ENCODE data around the gene MLLT6. TPM values are rescaled to one million over a fixed set of nuclear protein-coding genes. Genes with fewer than 3 reads are reported as not detected.
"Not testable (repeated sequence)": the region's sequence is repeated elsewhere in the genome, so short reads cannot be mapped to it uniquely, and the experiment has no call there.

Gene MLLT6
- total RNA-seq, 1 donor from 2014 or later: 71.9 TPM

DNA sequence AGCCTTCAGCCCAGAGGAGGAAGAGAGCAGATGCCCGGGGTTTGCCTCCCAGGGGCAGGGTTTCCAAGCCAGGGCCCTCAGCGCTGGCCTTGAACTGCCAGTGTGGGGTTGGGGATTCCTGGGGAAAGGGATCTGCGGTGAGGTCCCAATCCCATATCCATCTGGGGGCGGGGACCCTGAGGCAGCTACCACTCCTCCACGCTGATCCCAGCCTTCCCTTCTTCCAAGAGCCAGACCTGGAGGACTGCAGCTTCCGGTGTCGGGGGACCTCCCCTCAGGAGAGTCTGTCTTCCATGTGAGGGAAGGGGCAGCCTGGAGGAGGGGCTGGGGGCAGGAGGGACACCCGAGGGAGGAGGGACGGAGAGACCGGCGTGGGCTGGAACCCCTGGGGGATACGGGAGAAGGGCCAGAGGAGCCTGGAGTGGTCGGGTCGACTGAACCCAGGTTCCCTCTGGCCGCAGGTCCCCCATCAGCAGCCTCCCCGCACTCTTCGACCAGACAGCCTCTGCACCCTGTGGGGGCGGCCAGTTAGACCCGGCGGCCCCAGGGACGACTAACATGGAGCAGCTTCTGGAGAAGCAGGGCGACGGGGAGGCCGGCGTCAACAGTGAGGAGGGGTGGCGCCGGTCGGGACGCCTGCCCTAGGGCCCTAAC, 14.3 kb downstream of the MLLT6 start:
- DNase-seq (no peak), ATAC-seq (ENCODE audit: poor library complexity) (no peak)
- intact Hi-C loops (cut with DNase I): no loop called here

- no peak for DNase-seq
- intact Hi-C loops (cut with DNase I): no loop called here
- ATAC-seq (ENCODE audit: poor library complexity): no peak
Observed at GRCh38 chr17:38719943-38720641, 15.0 kb downstream of the MLLT6 start.

GRCh38 chr17:38720941-38721340, 15.9 kb downstream of the MLLT6 start:
- no peak for DNase-seq
- intact Hi-C loops (cut with DNase I): no loop called here

DNA sequence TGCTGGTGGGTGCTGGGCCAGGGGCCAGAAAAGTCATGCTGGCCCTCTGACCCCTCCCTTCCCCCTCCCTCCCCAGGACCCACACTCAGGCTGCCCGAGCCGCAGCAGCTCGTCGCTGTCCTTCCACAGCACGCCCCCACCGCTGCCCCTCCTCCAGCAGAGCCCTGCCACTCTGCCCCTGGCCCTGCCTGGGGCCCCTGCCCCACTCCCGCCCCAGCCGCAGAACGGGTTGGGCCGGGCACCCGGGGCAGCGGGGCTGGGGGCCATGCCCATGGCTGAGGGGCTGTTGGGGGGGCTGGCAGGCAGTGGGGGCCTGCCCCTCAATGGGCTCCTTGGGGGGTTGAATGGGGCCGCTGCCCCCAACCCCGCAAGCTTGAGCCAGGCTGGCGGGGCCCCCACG, 16.7 kb downstream of the MLLT6 start:
- no peak for DNase-seq
- intact Hi-C loops (cut with DNase I): no loop called here
- no peak for ATAC-seq (ENCODE audit: poor library complexity)

More at GRCh38 chr17:38720941-38721340, 15.9 kb downstream of the MLLT6 start:
- ATAC-seq (ENCODE audit: poor library complexity): no peak

DNA sequence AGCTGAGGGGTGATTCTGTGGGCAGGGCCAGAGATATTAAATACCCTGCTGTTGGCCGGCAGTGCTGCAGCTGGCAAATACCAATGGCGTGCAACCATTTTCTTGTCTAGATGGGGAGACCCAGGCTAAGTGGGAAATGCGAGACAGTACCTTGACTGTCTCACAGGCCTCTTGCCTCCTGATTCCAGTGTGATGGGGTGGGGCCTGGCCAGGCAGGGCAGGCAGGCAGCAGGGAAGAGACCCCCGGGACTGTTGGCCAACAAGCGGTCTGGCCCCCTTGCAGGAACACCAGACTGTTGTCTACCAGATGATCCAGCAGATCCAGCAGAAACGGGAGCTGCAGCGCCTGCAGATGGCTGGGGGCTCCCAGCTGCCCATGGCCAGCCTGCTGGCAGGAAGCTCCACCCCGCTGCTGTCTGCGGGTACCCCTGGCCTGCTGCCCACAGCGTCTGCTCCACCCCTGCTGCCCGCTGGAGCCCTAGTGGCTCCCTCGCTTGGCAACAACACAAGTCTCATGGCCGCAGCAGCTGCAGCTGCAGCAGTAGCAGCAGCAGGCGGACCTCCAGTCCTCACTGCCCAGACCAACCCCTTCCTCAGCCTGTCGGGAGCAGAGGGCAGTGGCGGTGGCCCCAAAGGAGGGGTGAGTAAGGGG, 19.4 kb downstream of the MLLT6 start:
- ATAC-seq (ENCODE audit: poor library complexity) (peak; percentile 59), DNase-seq (peak; percentile 83)
- intact Hi-C loops (cut with DNase I): no loop called here

DNA sequence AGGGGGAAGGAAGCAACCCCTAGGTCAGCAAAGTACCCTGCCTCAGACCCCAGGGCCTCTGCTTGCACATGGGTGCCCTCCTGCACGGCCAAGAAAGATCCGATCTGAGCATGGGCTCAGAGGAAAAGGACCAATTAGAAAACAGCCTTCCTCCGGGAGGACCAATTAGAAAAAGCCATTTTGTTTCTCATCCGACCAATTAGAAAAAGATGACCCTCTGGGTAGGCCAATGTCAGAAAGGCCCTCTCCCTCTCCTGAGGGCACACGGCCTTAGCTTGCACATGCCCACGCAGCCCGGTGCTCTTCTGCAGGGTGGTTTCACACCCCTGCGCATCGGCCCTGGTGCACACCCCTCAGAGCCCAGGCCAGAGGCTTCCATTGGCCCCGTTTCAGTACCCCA, 20.0 kb downstream of the MLLT6 start:
- DNase-seq: no peak
- ATAC-seq (ENCODE audit: poor library complexity): no peak
- intact Hi-C loops (cut with DNase I): no loop called here

DNA sequence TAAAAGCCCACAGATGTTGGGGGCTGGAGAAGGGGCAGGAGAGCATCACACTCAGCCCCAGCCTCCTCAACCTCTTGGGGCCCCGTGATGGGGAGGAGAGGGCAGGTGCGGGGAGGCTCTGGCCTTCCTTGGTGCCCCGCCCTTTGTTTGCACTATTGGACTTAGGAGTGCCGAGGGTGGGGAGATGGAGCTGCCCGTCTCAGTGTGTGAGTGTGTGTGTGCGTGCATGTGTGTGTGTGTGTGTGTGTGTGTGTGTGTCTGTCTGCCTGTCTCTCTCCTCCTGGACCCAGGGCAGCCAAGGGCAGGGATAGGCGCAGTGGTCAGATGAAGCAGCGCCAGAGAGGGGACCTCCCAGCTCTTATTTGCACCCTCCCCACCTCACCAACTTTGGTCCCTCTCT, 21.1 kb downstream of the MLLT6 start:
- DNase-seq; intact Hi-C loops (cut with DNase I); ATAC-seq (ENCODE audit: poor library complexity): not testable (repeated sequence)

GRCh38 chr17:38727736-38728135, 22.7 kb downstream of the MLLT6 start:
- DNase-seq (no peak), ATAC-seq (ENCODE audit: poor library complexity) (no peak)
- intact Hi-C loops (cut with DNase I): no loop called here

- no peak for ATAC-seq (ENCODE audit: poor library complexity)
- DNase-seq: peak; percentile 50
- intact Hi-C loops (cut with DNase I): no loop called here
Observed at GRCh38 chr17:38728290-38728831, 23.3 kb downstream of the MLLT6 start.

GRCh38 chr17:38729368-38729885, 24.4 kb downstream of the MLLT6 start:
- DNase-seq: no peak
- intact Hi-C loops (cut with DNase I): no loop called here

GRCh38 chr17:38729886-38730525, 24.9 kb downstream of the MLLT6 start, which contains the start of gene CISD3:
CISD3 (plus strand) TSS chr17:38730341; CDS start chr17:38730359, 18 bp downstream.
- intact Hi-C loops (cut with DNase I): no loop called here
- peak; percentile 85 for ATAC-seq (ENCODE audit: poor library complexity)
- DNase-seq: peak; percentile 93

More at GRCh38 chr17:38729368-38729885, 24.4 kb downstream of the MLLT6 start:
- no peak for ATAC-seq (ENCODE audit: poor library complexity)

DNA sequence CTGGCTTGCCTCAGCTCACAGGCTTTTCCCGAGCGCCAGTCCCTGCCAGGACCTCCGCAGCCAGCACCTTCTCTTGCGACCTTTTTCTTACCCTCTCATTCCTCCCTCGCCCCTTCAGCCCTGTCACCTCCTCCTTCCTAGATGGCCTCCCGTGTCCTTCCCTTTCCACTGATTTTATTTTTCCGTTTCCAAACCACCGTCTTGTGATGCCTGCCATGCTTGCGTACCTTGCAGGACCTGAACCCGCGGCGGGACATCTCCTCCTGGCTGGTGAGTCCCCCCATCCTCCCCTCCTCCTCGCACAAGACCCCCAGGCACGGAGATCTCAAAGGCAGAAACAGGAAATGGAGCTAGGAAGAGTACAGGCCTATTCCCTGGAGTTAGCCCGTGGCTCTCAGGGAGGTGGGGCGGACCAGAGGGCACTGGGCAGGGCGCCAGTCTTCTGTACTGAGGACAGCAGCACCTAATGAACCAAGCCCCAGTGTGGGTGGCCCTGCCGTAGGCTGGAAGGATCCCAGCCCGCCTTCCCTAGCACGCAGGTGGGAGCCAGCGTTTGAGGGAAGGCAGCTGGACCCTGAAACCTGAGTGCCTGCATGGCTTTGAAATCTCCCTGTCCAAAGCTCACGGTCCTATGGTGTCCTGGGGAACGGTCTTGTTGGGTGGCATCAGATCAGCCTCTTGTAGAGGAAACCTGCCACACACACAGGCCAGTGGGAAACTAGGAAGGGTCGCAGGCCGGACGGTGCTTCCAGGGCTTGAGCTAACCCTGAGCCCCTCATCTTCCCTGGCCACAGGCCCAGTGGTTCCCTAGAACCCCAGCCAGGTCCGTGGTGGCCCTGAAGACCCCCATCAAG, 25.7 kb downstream of the MLLT6 start:
- DNase-seq (peak; percentile 90), ATAC-seq (ENCODE audit: poor library complexity) (peak; percentile 57)
- intact Hi-C loops (cut with DNase I): no loop called here

- no peak for ATAC-seq (ENCODE audit: poor library complexity)
- intact Hi-C loops (cut with DNase I): no loop called here
- DNase-seq: peak; percentile 62
Observed at GRCh38 chr17:38731526-38732294, 26.6 kb downstream of the MLLT6 start.

GRCh38 chr17:38732376-38733281, 27.6 kb downstream of the MLLT6 start:
- ATAC-seq (ENCODE audit: poor library complexity): peak; percentile 16
- intact Hi-C loops (cut with DNase I): no loop called here

DNA sequence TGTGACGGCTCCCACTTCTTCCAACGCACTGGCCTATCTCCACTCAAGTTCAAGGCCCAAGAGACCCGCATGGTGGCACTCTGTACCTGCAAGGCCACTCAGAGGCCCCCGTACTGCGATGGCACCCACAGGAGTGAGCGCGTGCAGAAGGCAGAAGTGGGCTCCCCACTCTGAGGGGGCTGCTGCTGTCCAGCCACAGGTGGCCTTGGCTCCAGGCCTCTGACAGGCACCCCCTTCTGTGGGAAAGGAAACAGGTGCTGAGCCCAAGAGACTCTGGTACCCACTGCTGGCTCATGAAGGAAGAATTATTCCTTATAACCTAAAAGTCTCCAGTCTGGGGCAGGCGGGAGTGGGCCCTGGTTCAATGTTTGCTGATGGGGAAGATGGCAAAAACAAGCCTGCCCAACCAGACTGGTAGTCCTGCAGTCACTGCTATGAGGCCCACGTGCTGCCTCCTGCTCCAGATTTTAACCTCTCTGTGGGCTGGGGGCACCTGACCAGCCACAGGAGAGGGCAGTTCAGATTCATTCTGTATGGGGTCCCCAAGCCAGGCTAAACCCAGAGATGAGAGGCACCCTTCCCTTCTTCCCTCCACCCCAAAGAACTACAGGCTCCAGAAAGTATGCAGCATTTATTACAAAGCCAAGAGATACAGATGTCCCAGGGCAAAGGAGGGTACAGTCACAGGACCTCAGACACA, 28.4 kb downstream of the MLLT6 start:
- ATAC-seq (ENCODE audit: poor library complexity) (no peak), DNase-seq (no peak)
- intact Hi-C loops (cut with DNase I): no loop called here

More at GRCh38 chr17:38732376-38733281, 27.6 kb downstream of the MLLT6 start:
- DNase-seq: no peak
